Ovary (tissue), 9 donors: Measurements from ENCODE around the gene NAA80. TPM values are rescaled to one million over a fixed set of nuclear protein-coding genes. Genes with fewer than 3 reads are reported as not detected.
"Not testable (repeated sequence)": the region's sequence is repeated elsewhere in the genome, so short reads cannot be mapped to it uniquely, and the experiment has no call there.

Experiments used
- DNase-seq, 5 donors: peaks; one replicate each; pipeline ENCODE4 v3.0.0-alpha.2; 2019 to 2020
- H3K27ac ChIP-seq, 2 donors: fragments of 200-600 bp; one replicate each; pipeline versions ENCODE4 v1.5.1 to v1.8.0; 2019 to 2022
- H3K27me3 ChIP-seq: fragments of 200-600 bp; one replicate; pipeline ENCODE4 v1.8.0; 2022
- H3K36me3 ChIP-seq: fragments of 200-600 bp; sonication (generic); one replicate; pipeline ENCODE4 v1.5.1; 2019
- H3K4me1 ChIP-seq: one replicate; pipeline ENCODE4 v1.8.1; 2013; ENCODE audit warnings: mild to moderate bottlenecking, moderate library complexity; ENCODE audit not compliant: insufficient read depth
- H3K4me3 ChIP-seq: fragments of 200-600 bp; sonication (generic); one replicate; pipeline ENCODE4 v1.5.1; 2017
- H3K9me3 ChIP-seq, 2 donors: fragments of 200-600 bp in 1 of 2; sonication (generic) in 1 of 2; one replicate each; pipeline versions ENCODE4 v1.5.1 to v1.8.1; 2013 to 2019; ENCODE audit warnings: mild to moderate bottlenecking in 1 of 2, moderate library complexity in 1 of 2
- EP300 ChIP-seq: sonication (generic); formaldehyde crosslinking; IDR thresholded peaks from one replicate; pipeline ENCODE4 v1.6.1; 2017; ENCODE audit warnings: antibody characterized with exemption
- POLR2A ChIP-seq: fragments of 450-650 bp; IDR thresholded peaks from one replicate; pipeline ENCODE4 v1.6.1; 2017; ENCODE audit warnings: antibody characterized with exemption, mild to moderate bottlenecking, moderate library complexity
- WGBS, 3 donors: extraction: QIAGEN DNeasy Blood & Tissue Kit in 1 of 3; methylation state at CpG; one replicate each; pipeline versions ENCODE4 v1.1.5 to v1.1.7; 2013 to 2017; 5-methylcytosine and 5-hydroxymethylcytosine counted together
- intact Hi-C, 4 donors: fragments of 100-400 bp; cut with DNase I; formaldehyde crosslinking; loops; one replicate each; pipeline versions ENCODE4 v1.11.0 to v1.15.1; 2022 to 2023
- polyA plus RNA-seq, 2 donors: library from polyadenylated mRNA; stranded (reverse); fragments of 200-250 nt in 1 of 2; fragments of 350-450 nt in 1 of 2; fragmentation: Illumina TruSeq in 1 of 2; extraction: RNeasy Lipid Tissue Mini Kit (QIAGEN cat#74804) in 1 of 2; gene quantifications; one replicate each; pipeline ENCODE4 v1.2.3, GENCODE V29; 2013 to 2014
- total RNA-seq, 7 donors: library from RNA; depleted of rRNA in 2 of 7; stranded (reverse); fragments of >200 nt in 2 of 7; fragmentation: NEBNext Ultra II Directional in 3 of 7; extraction: Animal tissue kit (Norgen Biotek cat#: 25700) in 3 of 7; gene quantifications; one replicate each; pipeline versions ENCODE4 v1.1.0 to v1.2.4, GENCODE V29; 2016 to 2023
- TF ChIP-seq, protein P1 (sequence below), 3 donors: fragments of 450-650 bp in 2 of 3; fragments of 200-600 bp in 1 of 3; IDR thresholded peaks; one replicate each; pipeline versions ENCODE4 v1.5.1 to v1.8.0; 2016 to 2022; ENCODE audit warnings: antibody characterized with exemption in 3 of 3, mild to moderate bottlenecking in 1 of 3
- donor health status: DM: no; HTN: no; CAD: no; lungs with moderate emphysema.
- donor health status: DM: no; HTN: no; CAD: no.
- donor health status: Bipolar disorder and iron deficiency.
- donor health status: DM: yes; HTN: yes; CAD: no.
- donor health status: DM: no; HTN: no; CAD: no.
- donor health status: DM: yes; HTN: yes; CAD: no.

The NAA80 gene
- total and polyA plus RNA-seq, 9 donors = 2.6 to 15.7 (median 11.5) TPM

DNA sequence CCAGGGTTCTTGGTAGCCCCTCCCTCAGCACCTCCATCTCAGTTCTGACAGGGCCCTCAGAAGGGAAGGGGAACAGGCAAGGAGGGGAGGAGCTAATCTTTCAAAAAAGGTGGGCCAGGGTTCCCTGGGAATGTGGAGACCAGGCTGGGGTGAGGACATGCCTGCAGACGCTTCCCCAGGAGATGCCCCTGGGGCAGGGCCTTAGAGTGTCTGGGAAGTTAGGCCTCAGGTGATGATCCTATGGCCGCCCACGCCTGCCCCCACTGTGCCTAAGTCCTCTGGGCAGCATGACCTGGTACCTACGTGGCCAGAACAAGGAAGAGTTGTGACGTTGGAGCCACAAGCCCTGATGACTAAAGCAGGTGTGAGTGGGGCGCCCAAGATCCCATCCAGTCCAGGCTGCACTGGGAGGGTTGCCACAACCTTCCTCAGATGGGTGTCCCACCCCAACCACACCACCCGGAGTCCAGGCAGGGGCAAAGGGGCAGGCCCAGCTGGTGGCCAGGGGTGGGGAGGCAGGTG is 34.2 kb downstream of the NAA80 start:
- DNase-seq = peak in 4 of 5 donors; percentile 53 to 71 (median 64)
- peaks cover 57% of the 10 kb centered on the region for H3K4me1 ChIP-seq

DNA sequence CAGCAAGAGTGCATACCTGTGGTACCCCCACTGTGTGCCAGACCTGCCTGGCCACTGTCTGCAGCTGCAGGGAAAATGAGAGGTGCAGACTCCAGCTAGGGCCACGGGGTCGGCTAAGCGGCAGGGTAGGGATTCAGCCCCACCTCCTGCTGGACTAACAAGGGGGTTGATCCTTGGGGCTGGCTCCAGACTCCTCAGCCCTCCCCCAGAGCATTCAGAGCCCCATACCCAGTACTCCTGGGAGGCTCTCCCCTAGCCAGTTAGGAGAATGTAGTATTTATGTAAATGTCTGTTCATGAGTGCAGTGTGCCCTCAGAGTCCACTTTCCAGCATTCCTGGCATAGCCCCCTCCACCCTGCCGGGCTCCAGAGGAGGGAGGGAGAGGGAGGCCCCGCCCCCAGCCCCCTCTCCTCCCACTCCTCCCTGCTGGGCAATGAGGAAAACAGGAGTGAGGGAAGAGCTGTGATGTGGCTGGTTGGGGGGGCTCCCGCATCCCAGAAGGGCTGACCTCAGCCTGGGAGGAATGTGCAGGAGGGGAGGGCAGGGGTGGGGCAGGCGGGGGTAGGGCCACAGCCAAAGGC is 34.7 kb downstream of the NAA80 start:
- H3K36me3 ChIP-seq = no peaks in the 10 kb centered on the region
- H3K9me3 ChIP-seq = no peaks in the 10 kb centered on the region
- H3K4me3 ChIP-seq = no peak overlapping the region
- H3K27ac ChIP-seq = peak overlapping the region; percentile 62 to 99
- intact Hi-C loops = loop anchor here in 1 of 4 donors (10.0 kb wide), 1 partner anchor 60 kb away; the partner anchor contains the start of genes HYAL2 and TUSC2
- H3K27me3 ChIP-seq = no peaks in the 10 kb centered on the region
- peak; percentile 91 to 94 (median 93) for DNase-seq
- TF ChIP-seq, protein P1, sequence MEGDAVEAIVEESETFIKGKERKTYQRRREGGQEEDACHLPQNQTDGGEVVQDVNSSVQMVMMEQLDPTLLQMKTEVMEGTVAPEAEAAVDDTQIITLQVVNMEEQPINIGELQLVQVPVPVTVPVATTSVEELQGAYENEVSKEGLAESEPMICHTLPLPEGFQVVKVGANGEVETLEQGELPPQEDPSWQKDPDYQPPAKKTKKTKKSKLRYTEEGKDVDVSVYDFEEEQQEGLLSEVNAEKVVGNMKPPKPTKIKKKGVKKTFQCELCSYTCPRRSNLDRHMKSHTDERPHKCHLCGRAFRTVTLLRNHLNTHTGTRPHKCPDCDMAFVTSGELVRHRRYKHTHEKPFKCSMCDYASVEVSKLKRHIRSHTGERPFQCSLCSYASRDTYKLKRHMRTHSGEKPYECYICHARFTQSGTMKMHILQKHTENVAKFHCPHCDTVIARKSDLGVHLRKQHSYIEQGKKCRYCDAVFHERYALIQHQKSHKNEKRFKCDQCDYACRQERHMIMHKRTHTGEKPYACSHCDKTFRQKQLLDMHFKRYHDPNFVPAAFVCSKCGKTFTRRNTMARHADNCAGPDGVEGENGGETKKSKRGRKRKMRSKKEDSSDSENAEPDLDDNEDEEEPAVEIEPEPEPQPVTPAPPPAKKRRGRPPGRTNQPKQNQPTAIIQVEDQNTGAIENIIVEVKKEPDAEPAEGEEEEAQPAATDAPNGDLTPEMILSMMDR (IDR thresholded peaks at IDR 0.05) = no peak
- TF ChIP-seq EP300 = no peak
- TF ChIP-seq POLR2A = no peak
- WGBS, 3 donors = 1 to 9% (median 2%) methylated on average over 7 of the region's 7 CpGs
- H3K4me1 ChIP-seq = peaks cover 52% of the 10 kb centered on the region

More for the DNA sequence above, 34.2 kb downstream of the NAA80 start:
- WGBS, 3 donors = 50 to 54% (median 53%) methylated on average over 7 of the region's 7 CpGs
- Histone ChIP-seq H3K36me3 (no peaks in the 10 kb centered on the region), H3K9me3 (no peaks in the 10 kb centered on the region), H3K27ac (peak overlapping the region; percentile 62 to 99), H3K4me3 (no peak overlapping the region), H3K27me3 (no peaks in the 10 kb centered on the region)
- intact Hi-C loops = loop anchor here in 1 of 4 donors (10.0 kb wide), 1 partner anchor 60 kb away; the partner anchor contains the start of genes HYAL2 and TUSC2
- TF ChIP-seq, protein P1 (IDR thresholded peaks at IDR 0.05) = no peak
- TF ChIP-seq EP300 = no peak
- no peak for TF ChIP-seq POLR2A

DNA sequence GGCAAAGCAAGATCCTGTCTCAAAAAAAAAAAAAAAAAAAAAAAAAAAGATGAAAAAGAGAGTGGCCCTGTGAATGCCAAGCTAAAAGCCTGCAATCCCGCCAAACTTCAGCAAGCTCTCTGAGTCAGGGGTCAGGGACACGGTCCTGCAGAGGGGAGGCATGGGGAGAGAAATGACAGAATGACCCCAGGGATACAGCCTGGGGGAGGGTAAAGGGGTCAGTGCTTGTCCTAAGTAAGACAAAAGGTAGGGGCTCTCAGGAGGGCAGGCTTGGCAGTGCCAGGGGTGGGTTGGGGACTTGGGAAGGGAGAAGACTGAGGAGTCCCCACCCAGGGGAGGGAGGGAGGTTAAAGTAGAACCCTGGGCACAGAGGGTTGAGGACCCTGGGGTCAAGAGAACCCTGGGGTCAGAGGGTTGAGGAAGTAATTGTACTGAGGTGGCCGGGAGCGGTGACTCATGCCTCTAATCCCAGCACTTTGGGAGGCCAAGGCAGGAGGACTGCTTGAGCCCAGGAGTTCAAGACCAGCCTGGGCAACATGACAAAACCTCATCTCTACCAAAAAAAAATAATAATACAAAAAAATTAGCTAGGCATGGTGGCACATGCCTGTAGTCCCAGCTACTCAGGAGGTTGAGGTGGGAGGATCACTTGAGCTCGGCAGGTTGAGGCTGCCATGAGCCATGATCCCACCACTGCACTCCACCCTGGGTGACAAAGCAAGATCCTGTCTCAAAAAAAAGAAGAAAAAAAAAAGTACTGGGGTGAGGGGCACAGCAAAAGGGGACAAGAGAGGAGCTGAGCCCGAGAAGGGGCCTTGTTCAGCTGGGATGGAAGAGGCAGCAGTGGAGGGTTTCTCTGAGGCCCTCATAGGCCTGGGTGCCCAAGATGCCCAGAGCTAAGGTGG is 35.5 kb downstream of the NAA80 start:
- peak; percentile 63 to 78 (median 74) for DNase-seq
- no peaks in the 10 kb centered on the region for H3K9me3 ChIP-seq
- intact Hi-C loops = loop anchor here in 1 of 4 donors (10.0 kb wide), 1 partner anchor 61 kb away; the partner anchor contains the start of genes HYAL2 and TUSC2
- TF ChIP-seq POLR2A (no peak), EP300 (no peak)
- TF ChIP-seq, protein P1 (IDR thresholded peaks at IDR 0.05) = no peak
- no peaks in the 10 kb centered on the region for H3K27me3 ChIP-seq
- WGBS, 3 donors = 38 to 46% (median 40%) methylated on average over 6 of the region's 6 CpGs
- no peaks in the 10 kb centered on the region for H3K36me3 ChIP-seq
- H3K4me1 ChIP-seq = peaks cover 46% of the 10 kb centered on the region
- H3K4me3 ChIP-seq = no peak overlapping the region
- H3K27ac ChIP-seq = peak overlapping the region; percentile 62 to 99

DNA sequence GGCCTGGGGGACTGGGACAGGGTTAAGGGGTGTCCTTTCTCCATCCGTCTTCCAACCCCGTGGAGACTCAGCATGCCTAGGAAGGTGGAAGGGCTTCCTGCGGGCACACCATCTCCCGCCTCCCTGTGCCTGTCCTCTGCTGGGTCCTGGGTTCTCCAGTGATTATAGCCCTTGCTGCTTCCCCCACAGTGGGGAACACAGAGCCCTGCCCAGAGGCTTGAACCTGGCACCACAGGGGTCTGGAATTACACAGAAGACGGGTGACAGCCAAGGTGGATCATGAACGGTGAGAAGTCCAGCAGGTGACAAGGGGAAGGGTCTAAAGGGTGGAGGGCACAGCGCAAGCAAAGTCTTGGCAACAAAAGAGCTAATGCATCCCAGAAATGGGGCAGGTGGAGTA is 36.4 kb downstream of the NAA80 start:
- Histone ChIP-seq H3K9me3 (no peaks in the 10 kb centered on the region), H3K4me3 (no peak overlapping the region), H3K27me3 (no peaks in the 10 kb centered on the region), H3K4me1 (peaks cover 42% of the 10 kb centered on the region), H3K27ac (peak overlapping the region in 1 of 2 donors; percentile 99), H3K36me3 (no peaks in the 10 kb centered on the region)
- 73 to 82% (median 79%) methylated on average over 7 of the region's 7 CpGs for WGBS, 3 donors
- intact Hi-C loops = loop anchor here in 1 of 4 donors (10.0 kb wide), 1 partner anchor 62 kb away; the partner anchor contains the start of genes HYAL2 and TUSC2
- TF ChIP-seq EP300 (no peak), POLR2A (no peak)
- TF ChIP-seq, protein P1 (IDR thresholded peaks at IDR 0.05) = no peak
- DNase-seq = peak in 1 of 5 donors; percentile 34

DNA sequence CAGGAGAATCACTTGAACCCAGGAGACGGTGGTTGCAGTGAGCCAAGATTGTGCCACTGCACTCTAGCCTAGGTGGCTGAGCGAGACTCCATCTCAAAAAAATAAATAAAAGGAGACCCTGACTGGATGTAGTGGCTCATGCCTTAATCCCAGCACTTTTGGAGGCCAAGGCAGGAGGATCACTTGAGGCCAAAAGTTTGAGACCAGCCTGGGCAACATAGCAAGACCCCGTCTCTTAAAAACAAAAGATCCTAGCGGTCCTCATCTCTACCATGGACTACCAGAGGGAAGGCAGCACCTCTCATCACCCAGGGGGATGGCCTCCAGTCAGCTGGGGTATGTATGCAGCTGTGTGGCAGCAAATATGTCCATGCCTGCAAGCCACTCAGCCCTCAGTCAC is 37.0 kb downstream of the NAA80 start:
- H3K36me3 ChIP-seq, H3K4me3 ChIP-seq, DNase-seq, H3K27me3 ChIP-seq, H3K9me3 ChIP-seq: not testable (repeated sequence)
- intact Hi-C loops = loop anchor here in 1 of 4 donors (10.0 kb wide), 1 partner anchor 63 kb away; the partner anchor contains the start of genes HYAL2 and TUSC2
- peaks cover 40% of the 10 kb centered on the region for H3K4me1 ChIP-seq
- H3K27ac ChIP-seq = peak overlapping the region; percentile 97 to 99
- 97 to 98% (median 98%) methylated on average over 4 of the region's 4 CpGs for WGBS, 3 donors
